Trophoblast cell (in vitro differentiated cells and primary cell): Measurements from ENCODE around the gene CTSS.

Source experiments
- DNase-seq, 2 donors: peaks; one replicate each; pipeline ENCODE4 v3.0.0-alpha.2; 2016
- H2AFZ ChIP-seq: 2 replicates; pipeline ENCODE4 v1.6.1; 2013; ENCODE audit warnings: low read length, moderate library complexity, mild to moderate bottlenecking; ENCODE audit not compliant: insufficient read depth, poor library complexity
- H2AK5ac ChIP-seq: 2 replicates; pipeline ENCODE4 v1.6.1; 2013; ENCODE audit warnings: mild to moderate bottlenecking, low read length
- H2BK120ac ChIP-seq: 2 replicates; pipeline ENCODE4 v1.6.1; 2013; ENCODE audit warnings: low read length, mild to moderate bottlenecking, moderate library complexity; ENCODE audit not compliant: insufficient read depth, poor library complexity
- H2BK12ac ChIP-seq: 2 replicates; pipeline ENCODE4 v1.6.1; 2013; ENCODE audit warnings: mild to moderate bottlenecking, low read length, moderate library complexity
- H2BK5ac ChIP-seq: 2 replicates; pipeline ENCODE4 v1.6.1; 2013; ENCODE audit warnings: low read length, low read depth, moderate library complexity, mild to moderate bottlenecking; ENCODE audit not compliant: poor library complexity
- H3K14ac ChIP-seq: 2 replicates; pipeline ENCODE4 v1.6.1; 2013; ENCODE audit warnings: mild to moderate bottlenecking, low read length
- H3K18ac ChIP-seq: 2 replicates; pipeline ENCODE4 v1.6.1; 2013; ENCODE audit warnings: mild to moderate bottlenecking, low read length
- H3K23ac ChIP-seq: 2 replicates; pipeline ENCODE4 v1.6.1; 2013; ENCODE audit warnings: low read length
- H3K27ac ChIP-seq: 2 replicates; pipeline ENCODE4 v1.5.1; 2013; ENCODE audit warnings: low read depth, mild to moderate bottlenecking, inconsistent platforms, low read length, moderate library complexity
- H3K27me3 ChIP-seq: 2 replicates; pipeline ENCODE4 v1.6.1; 2013; ENCODE audit warnings: inconsistent platforms, mild to moderate bottlenecking, low read length, moderate library complexity; ENCODE audit not compliant: insufficient read depth
- H3K36me3 ChIP-seq, 2 experiments: 1 replicate in 1 of 2; 2 replicates in 1 of 2; pipeline ENCODE4 v1.6.1; 2013; ENCODE audit warnings: low read length in 2 of 2, mild to moderate bottlenecking in 2 of 2, moderate library complexity in 1 of 2; ENCODE audit not compliant: insufficient read depth in 2 of 2, control insufficient read depth in 1 of 2
- H3K4ac ChIP-seq: 2 replicates; pipeline ENCODE4 v1.6.1; 2013; ENCODE audit warnings: low read depth, mild to moderate bottlenecking, low read length, moderate library complexity
- H3K4me1 ChIP-seq, 2 experiments: 1 replicate in 1 of 2; 2 replicates in 1 of 2; pipeline ENCODE4 v1.6.1; 2013; ENCODE audit warnings: low read length in 2 of 2, mild to moderate bottlenecking in 2 of 2, moderate library complexity in 1 of 2; ENCODE audit not compliant: insufficient read depth in 2 of 2, control insufficient read depth in 1 of 2
- H3K4me2 ChIP-seq: 2 replicates; pipeline ENCODE4 v1.6.1; 2013; ENCODE audit warnings: inconsistent platforms, mild to moderate bottlenecking, low read length, moderate library complexity
- H3K4me3 ChIP-seq: 2 replicates; pipeline ENCODE4 v1.5.1; 2013; ENCODE audit warnings: mild to moderate bottlenecking, low read depth, low read length, inconsistent platforms
- H3K79me1 ChIP-seq: one replicate; pipeline ENCODE4 v1.6.1; 2013; ENCODE audit warnings: low read length
- H3K79me2 ChIP-seq: 2 replicates; pipeline ENCODE4 v1.6.1; 2013; ENCODE audit warnings: low read length, mild to moderate bottlenecking; ENCODE audit not compliant: control insufficient read depth, insufficient read depth, poor library complexity
- H3K9ac ChIP-seq: 2 replicates; pipeline ENCODE4 v1.6.1; 2013; ENCODE audit warnings: mild to moderate bottlenecking, low read length
- H3K9me3 ChIP-seq: 2 replicates; pipeline ENCODE4 v1.6.1; 2013; ENCODE audit warnings: low read depth, mild to moderate bottlenecking, control low read depth, inconsistent platforms, low read length; ENCODE audit not compliant: insufficient read depth
- H4K12ac ChIP-seq: 2 replicates; pipeline ENCODE4 v1.6.1; 2013; ENCODE audit warnings: low read depth, mild to moderate bottlenecking, low read length, moderate library complexity
- H4K8ac ChIP-seq: 2 replicates; pipeline ENCODE4 v1.6.1; 2013; ENCODE audit warnings: low read depth, mild to moderate bottlenecking, low read length, moderate library complexity
- H4K91ac ChIP-seq: one replicate; pipeline ENCODE4 v1.6.1; 2013; ENCODE audit warnings: low read depth, mild to moderate bottlenecking, low read length, moderate library complexity
- WGBS: extraction: QIAGEN DNeasy Blood & Tissue Kit; methylation state at CpG from one replicate; pipeline ENCODE4 v1.1.7; 2013; ENCODE audit warnings: missing lambda C conversion rate; ENCODE audit not compliant: insufficient read length, insufficient coverage; ENCODE audit errors: extremely low coverage; 5-methylcytosine and 5-hydroxymethylcytosine counted together

Gene CTSS

DNA sequence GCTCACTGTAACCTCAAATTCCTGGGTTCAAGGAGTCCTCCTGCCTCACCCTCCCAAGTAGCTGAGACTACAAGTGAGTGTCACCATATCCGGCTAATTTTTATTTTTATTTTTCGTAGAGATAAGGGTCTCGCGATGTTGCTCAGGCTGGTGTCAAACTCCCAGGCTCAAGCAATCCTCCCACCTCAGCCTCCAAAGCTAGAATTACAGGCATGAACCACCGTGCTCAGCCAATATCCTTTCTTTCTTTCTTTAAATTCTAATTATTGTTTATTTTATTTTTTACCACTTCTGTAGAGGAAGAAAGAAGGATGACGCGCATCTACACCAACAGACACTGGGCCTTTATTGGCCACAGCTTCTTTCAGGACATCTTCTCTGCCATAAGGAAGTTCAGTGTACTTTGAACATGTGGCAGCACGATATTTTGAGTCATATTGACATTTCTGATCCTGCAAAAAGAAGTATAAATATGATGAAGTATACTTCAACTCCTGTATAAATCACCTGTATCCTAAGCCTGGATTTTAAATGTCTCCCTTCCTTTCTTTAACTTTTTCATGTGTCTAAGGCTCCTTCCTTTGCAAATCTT lies 15.8 kb downstream of the CTSS start:
- Histone ChIP-seq H3K4me2 (no peak overlapping the region), H3K9me3 (no peaks in the 10 kb centered on the region), H3K23ac (no peak overlapping the region), H3K27ac (no peak overlapping the region), H2AFZ (no peak overlapping the region), H3K79me1 (no peaks in the 10 kb centered on the region), H3K9ac (no peak overlapping the region), H2BK5ac (no peak overlapping the region), H3K79me2 (no peaks in the 10 kb centered on the region), H3K4me1 (no peaks in the 10 kb centered on the region), H4K8ac (no peak overlapping the region), H4K91ac (no peak overlapping the region), H2BK120ac (no peak overlapping the region), H3K36me3 (no peaks in the 10 kb centered on the region), H2AK5ac (no peak overlapping the region), H3K18ac (no peak overlapping the region), H3K4ac (no peak overlapping the region), H3K27me3 (no peaks in the 10 kb centered on the region), H2BK12ac (no peak overlapping the region), H3K14ac (no peak overlapping the region), H3K4me3 (no peak overlapping the region), H4K12ac (no peak overlapping the region)
- WGBS: no CpG with 5 or more reads among the region's 8 CpGs
- no peak for DNase-seq

DNA sequence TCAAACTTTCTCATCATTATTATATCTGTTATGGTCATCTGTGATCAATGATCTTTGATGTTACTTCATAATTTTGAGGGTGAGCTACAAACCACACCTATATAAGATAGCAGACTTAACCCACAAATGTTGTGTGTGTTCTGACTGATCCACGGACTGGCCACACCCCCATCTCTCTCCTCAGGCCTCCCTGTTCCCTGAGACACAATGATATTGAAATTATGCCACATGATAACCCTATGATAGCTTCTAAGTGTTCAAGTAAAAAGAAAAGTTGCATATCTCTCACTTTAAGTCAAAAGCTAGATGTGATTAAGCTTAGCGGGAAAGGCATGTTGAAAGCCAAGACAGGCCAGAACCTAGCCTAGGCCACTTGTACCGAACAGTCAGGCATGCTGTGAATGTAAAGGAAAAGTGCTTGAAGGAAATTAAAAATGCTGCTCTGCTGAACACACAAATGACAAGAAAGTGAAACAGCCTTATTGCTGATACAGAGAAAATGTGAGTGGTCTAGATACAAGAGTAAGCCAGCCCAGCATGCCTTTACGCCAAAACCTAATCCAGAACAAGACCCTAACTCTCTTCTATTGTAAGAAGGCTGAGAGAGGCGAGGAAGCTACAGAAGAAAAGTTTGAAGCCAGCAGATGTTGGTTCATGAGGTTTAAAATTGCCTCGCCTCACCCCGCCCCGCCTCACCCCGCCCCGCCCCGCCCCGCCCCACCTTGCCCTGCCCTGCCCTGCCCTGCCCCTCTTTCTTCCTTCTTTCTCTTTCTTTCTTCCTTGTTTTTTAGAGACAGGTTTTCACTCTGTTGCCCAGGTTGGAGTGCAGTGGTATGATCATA lies 16.5 kb downstream of the CTSS start:
- Histone ChIP-seq H3K4ac (no peak overlapping the region), H3K9me3 (no peaks in the 10 kb centered on the region), H3K79me1 (no peaks in the 10 kb centered on the region), H3K79me2 (no peaks in the 10 kb centered on the region), H3K4me1 (no peaks in the 10 kb centered on the region), H4K8ac (no peak overlapping the region), H2BK120ac (no peak overlapping the region), H3K23ac (no peak overlapping the region), H4K91ac (no peak overlapping the region), H3K14ac (no peak overlapping the region), H4K12ac (no peak overlapping the region), H3K18ac (no peak overlapping the region), H3K36me3 (no peaks in the 10 kb centered on the region), H3K9ac (no peak overlapping the region), H3K4me3 (no peak overlapping the region), H2BK12ac (no peak overlapping the region), H3K27me3 (no peaks in the 10 kb centered on the region), H2AFZ (no peak overlapping the region), H3K4me2 (no peak overlapping the region), H3K27ac (no peak overlapping the region), H2BK5ac (no peak overlapping the region), H2AK5ac (no peak overlapping the region)
- no peak for DNase-seq
- no CpG with 5 or more reads among the region's 12 CpGs for WGBS

DNA sequence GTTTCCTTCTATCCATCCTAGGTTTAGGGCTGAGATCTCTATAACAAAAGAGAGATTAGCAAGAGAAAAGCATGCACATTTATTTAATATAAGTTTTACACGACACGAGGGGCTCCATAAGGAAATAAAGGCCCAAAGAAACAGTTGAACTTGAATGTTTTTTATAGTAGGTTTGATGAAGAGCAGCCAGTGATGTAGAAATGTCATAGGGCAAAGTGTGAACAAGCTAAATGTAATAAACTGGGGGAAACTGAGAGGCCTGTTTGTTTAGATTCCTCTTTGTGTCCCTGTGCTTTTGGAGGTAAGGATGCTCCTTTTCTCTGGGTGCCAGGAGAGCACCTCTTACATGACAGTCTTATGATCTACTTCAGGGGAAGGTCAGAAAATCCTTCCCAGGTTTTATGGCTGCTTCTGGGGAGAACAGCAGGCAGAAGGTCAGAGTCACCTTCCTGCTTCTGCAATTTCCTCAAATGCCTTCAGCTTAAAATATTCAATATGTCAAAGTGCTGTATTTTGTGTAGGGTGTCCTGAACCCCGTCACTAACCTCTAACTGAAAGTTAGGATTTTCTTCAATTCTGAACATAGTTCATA lies 35.4 kb downstream of the CTSS start:
- H3K9ac ChIP-seq: no peak overlapping the region
- H3K79me1 ChIP-seq: no peaks in the 10 kb centered on the region
- no peak overlapping the region for H2BK5ac ChIP-seq
- H4K91ac ChIP-seq: no peak overlapping the region
- no peaks in the 10 kb centered on the region for H3K27me3 ChIP-seq
- H3K36me3 ChIP-seq: no peaks in the 10 kb centered on the region
- no peak overlapping the region for H4K12ac ChIP-seq
- no peak overlapping the region for H3K4me3 ChIP-seq
- no peak overlapping the region for H3K27ac ChIP-seq
- H2AK5ac ChIP-seq: no peak overlapping the region
- H3K14ac ChIP-seq: no peak overlapping the region
- no peak overlapping the region for H3K4me2 ChIP-seq
- no peak overlapping the region for H4K8ac ChIP-seq
- no peak overlapping the region for H3K23ac ChIP-seq
- H2BK12ac ChIP-seq: no peak overlapping the region
- no CpG with 5 or more reads among the region's 3 CpGs for WGBS
- no peaks in the 10 kb centered on the region for H3K4me1 ChIP-seq
- H3K4ac ChIP-seq: no peak overlapping the region
- no peaks in the 10 kb centered on the region for H3K79me2 ChIP-seq
- no peak overlapping the region for H2AFZ ChIP-seq
- H3K18ac ChIP-seq: no peak overlapping the region
- no peaks in the 10 kb centered on the region for H3K9me3 ChIP-seq
- no peak overlapping the region for H2BK120ac ChIP-seq
- no peak for DNase-seq

DNA sequence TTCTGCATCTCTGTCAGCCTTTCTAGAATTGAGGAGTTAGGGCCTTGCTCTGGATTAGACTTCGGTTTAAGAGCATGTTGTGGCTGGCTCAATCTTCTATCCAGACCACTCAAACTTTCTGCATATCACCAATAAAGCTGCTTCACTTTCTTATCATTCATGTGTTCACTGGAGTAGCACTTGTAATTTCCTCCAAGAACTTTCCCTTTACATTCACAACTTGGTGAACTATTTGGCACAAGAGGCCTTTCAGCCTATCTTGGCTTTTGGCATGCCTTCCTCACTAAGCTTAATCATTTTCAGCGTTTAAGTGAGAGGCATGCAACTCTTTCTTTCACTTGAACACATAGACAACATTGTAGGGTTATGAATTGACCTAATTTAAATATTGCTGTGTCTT lies 41.2 kb downstream of the CTSS start:
- Histone ChIP-seq H3K27ac (no peak overlapping the region), H4K91ac (no peak overlapping the region), H2BK12ac (no peak overlapping the region), H2BK120ac (no peak overlapping the region), H3K79me1 (no peaks in the 10 kb centered on the region), H4K8ac (no peak overlapping the region), H3K79me2 (no peaks in the 10 kb centered on the region), H2AK5ac (no peak overlapping the region), H2AFZ (no peak overlapping the region), H3K36me3 (no peaks in the 10 kb centered on the region), H3K18ac (no peak overlapping the region), H3K4me3 (no peak overlapping the region), H3K27me3 (no peaks in the 10 kb centered on the region), H3K4me2 (no peak overlapping the region), H3K23ac (no peak overlapping the region), H4K12ac (no peak overlapping the region), H3K14ac (no peak overlapping the region), H3K9ac (no peak overlapping the region), H3K4me1 (no peaks in the 10 kb centered on the region), H3K4ac (no peak overlapping the region), H2BK5ac (no peak overlapping the region), H3K9me3 (no peaks in the 10 kb centered on the region)
- DNase-seq: no peak
- WGBS: no CpG with 5 or more reads among the region's 2 CpGs
